ENCODE results near the gene LRRC34. TPM values are rescaled to one million over a fixed set of nuclear protein-coding genes. Genes with fewer than 3 reads are reported as not detected.

Gene LRRC34
- 1.5 to 2.2 TPM (median 1.9 TPM) in 3 replicates for total RNA-seq
- long read RNA-seq, partial matches to known transcripts: 1 of 3 reads
- long read RNA-seq, other reads (novel, unspliced or antisense): 1 of 3 reads

GRCh38 chr3:169812332-169813235 is at the start of gene LRRC34, which contains the start of gene LRRIQ4:
LRRC34 (minus strand) TSS chr3:169812904; CDS start chr3:169812548, 356 bp downstream.
LRRIQ4 (plus strand) TSS chr3:169812870; CDS start chr3:169821922, 9,052 bp downstream.
- DNase-seq (ENCODE audit: low spot score): no peak
- H3K27ac Mint-ChIP-seq (ENCODE audit: unreplicated experiment): peak within 1 kb of the TSS; percentile 80
- peaks cover 13% of the 10 kb centered on the region for H3K9me3 Mint-ChIP-seq (ENCODE audit: low read depth)
- peaks cover 24% of the 10 kb centered on the region for H3K4me1 Mint-ChIP-seq (ENCODE audit: low read depth)
- H3K4me3 Mint-ChIP-seq (ENCODE audit: unreplicated experiment): peak within 1 kb of the TSS; percentile 80
- no peaks in the 10 kb centered on the region for H3K27me3 Mint-ChIP-seq (ENCODE audit: low read depth)
- H3K36me3 Mint-ChIP-seq (ENCODE audit: low read depth): peaks cover 4% of the 10 kb centered on the region
- no peak for TF ChIP-seq CTCF (IDR thresholded peaks at IDR 0.05)

- Mint-ChIP-seq H3K27ac (ENCODE audit: unreplicated experiment) (no peak overlapping the region), H3K36me3 (ENCODE audit: low read depth) (no peaks in the 10 kb centered on the region), H3K27me3 (ENCODE audit: low read depth) (peaks cover 4% of the 10 kb centered on the region), H3K9me3 (ENCODE audit: low read depth) (no peaks in the 10 kb centered on the region), H3K4me1 (ENCODE audit: low read depth) (peaks cover 6% of the 10 kb centered on the region), H3K4me3 (ENCODE audit: unreplicated experiment) (no peak overlapping the region)
- TF ChIP-seq CTCF (IDR thresholded peaks at IDR 0.05): no peak
- DNase-seq (ENCODE audit: low spot score): no peak
These were observed 49.2 kb upstream of the LRRC34 start for GRCh38 chr3:169861871-169862270.

- peaks cover 17% of the 10 kb centered on the region for H3K27me3 Mint-ChIP-seq (ENCODE audit: low read depth)
- no peaks in the 10 kb centered on the region for H3K9me3 Mint-ChIP-seq (ENCODE audit: low read depth)
- DNase-seq (ENCODE audit: low spot score): no peak
- no peak overlapping the region for H3K4me3 Mint-ChIP-seq (ENCODE audit: unreplicated experiment)
- no peak overlapping the region for H3K27ac Mint-ChIP-seq (ENCODE audit: unreplicated experiment)
- no peak for TF ChIP-seq CTCF (IDR thresholded peaks at IDR 0.05)
- H3K4me1 Mint-ChIP-seq (ENCODE audit: low read depth): no peaks in the 10 kb centered on the region
- no peaks in the 10 kb centered on the region for H3K36me3 Mint-ChIP-seq (ENCODE audit: low read depth)
These were observed 45.1 kb upstream of the LRRC34 start for GRCh38 chr3:169857811-169858210.

GRCh38 chr3:169855514-169855913 is 42.8 kb upstream of the LRRC34 start:
- peaks cover 18% of the 10 kb centered on the region for H3K27me3 Mint-ChIP-seq (ENCODE audit: low read depth)
- H3K36me3 Mint-ChIP-seq (ENCODE audit: low read depth): no peaks in the 10 kb centered on the region
- TF ChIP-seq CTCF (IDR thresholded peaks at IDR 0.05): no peak
- no peak overlapping the region for H3K27ac Mint-ChIP-seq (ENCODE audit: unreplicated experiment)
- H3K4me1 Mint-ChIP-seq (ENCODE audit: low read depth): no peaks in the 10 kb centered on the region
- no peak for DNase-seq (ENCODE audit: low spot score)
- H3K4me3 Mint-ChIP-seq (ENCODE audit: unreplicated experiment): no peak overlapping the region
- H3K9me3 Mint-ChIP-seq (ENCODE audit: low read depth): no peaks in the 10 kb centered on the region

GRCh38 chr3:169850618-169851017 is 37.9 kb upstream of the LRRC34 start:
- TF ChIP-seq CTCF (IDR thresholded peaks at IDR 0.05): no peak
- H3K4me3 Mint-ChIP-seq (ENCODE audit: unreplicated experiment): no peak overlapping the region
- H3K9me3 Mint-ChIP-seq (ENCODE audit: low read depth): no peaks in the 10 kb centered on the region
- peaks cover 3% of the 10 kb centered on the region for H3K4me1 Mint-ChIP-seq (ENCODE audit: low read depth)
- H3K27ac Mint-ChIP-seq (ENCODE audit: unreplicated experiment): no peak overlapping the region
- DNase-seq (ENCODE audit: low spot score): no peak
- H3K27me3 Mint-ChIP-seq (ENCODE audit: low read depth): peaks cover 12% of the 10 kb centered on the region
- H3K36me3 Mint-ChIP-seq (ENCODE audit: low read depth): no peaks in the 10 kb centered on the region
